ENCODE data around the gene TENT4B. TPM values are rescaled to one million over a fixed set of nuclear protein-coding genes. Genes with fewer than 3 reads are reported as not detected.

Gene TENT4B
- total and polyA plus RNA-seq, 2 donors (not counting 1 experiment from before 2014, with no cell fraction given), result 11.1 to 12.2 TPM

DNA sequence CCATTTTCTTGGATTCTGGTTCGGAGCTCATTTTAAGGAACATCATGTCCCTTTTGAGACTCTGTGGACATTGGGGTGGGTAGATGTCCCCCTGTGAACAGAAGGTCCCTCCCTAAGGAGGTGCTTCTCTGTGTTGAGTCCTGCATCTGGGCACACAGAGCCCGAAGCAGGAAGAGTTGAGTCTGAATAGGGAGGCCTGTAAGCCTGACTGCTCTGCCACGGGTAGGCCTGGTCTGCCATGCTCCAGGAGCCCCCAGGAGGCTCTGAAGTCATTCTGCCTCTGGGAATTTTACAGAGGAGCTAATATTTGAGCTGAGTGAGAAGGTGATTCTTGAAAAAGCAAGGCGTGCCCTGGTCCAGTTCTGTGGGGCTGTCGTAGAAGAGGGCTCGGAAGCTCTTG, 50.6 kb downstream of the TENT4B start:
- peaks cover 68% of the 10 kb centered on the region for H3K79me2 ChIP-seq (ENCODE audit: control insufficient read depth, insufficient read depth, low read length)
- no peak for DNase-seq (ENCODE audit: low read depth in 2 of 2)
- H3K36me3 ChIP-seq (ENCODE audit: control insufficient read depth, insufficient read depth, low read length), result no peaks in the 10 kb centered on the region
- TF ChIP-seq, protein P1, sequence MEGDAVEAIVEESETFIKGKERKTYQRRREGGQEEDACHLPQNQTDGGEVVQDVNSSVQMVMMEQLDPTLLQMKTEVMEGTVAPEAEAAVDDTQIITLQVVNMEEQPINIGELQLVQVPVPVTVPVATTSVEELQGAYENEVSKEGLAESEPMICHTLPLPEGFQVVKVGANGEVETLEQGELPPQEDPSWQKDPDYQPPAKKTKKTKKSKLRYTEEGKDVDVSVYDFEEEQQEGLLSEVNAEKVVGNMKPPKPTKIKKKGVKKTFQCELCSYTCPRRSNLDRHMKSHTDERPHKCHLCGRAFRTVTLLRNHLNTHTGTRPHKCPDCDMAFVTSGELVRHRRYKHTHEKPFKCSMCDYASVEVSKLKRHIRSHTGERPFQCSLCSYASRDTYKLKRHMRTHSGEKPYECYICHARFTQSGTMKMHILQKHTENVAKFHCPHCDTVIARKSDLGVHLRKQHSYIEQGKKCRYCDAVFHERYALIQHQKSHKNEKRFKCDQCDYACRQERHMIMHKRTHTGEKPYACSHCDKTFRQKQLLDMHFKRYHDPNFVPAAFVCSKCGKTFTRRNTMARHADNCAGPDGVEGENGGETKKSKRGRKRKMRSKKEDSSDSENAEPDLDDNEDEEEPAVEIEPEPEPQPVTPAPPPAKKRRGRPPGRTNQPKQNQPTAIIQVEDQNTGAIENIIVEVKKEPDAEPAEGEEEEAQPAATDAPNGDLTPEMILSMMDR (conservative IDR thresholded peaks at IDR 0.05 in 1 of 2, IDR thresholded peaks at IDR 0.05 in 1 of 2; ENCODE audit: low read depth in 1 of 2, low read length in 2 of 2), result no peak
- no peak for TF ChIP-seq EZH2 (IDR thresholded peaks at IDR 0.05; ENCODE audit: low read length, missing control alignments)
- H2AFZ ChIP-seq (ENCODE audit: low read length), result no peak overlapping the region
- no peak overlapping the region for H3K4me3 ChIP-seq (replicated peaks in 1 of 4; ENCODE audit: control extremely low read depth in 1 of 4, insufficient read depth in 1 of 4, low read depth in 3 of 4, low read length in 4 of 4)
- no peaks in the 10 kb centered on the region for H3K9me3 ChIP-seq (ENCODE audit: control insufficient read depth, insufficient read depth, low read depth, low read length)
- H3K27ac ChIP-seq (ENCODE audit: insufficient read depth, low read length), result peak overlapping the region; percentile 88
- H3K4me1 ChIP-seq (ENCODE audit: control insufficient read depth, extremely low read depth, insufficient read depth, low read length), result peaks cover 33% of the 10 kb centered on the region
- no peaks in the 10 kb centered on the region for H4K20me1 ChIP-seq (ENCODE audit: control insufficient read depth, extremely low read depth, insufficient read depth, low read length)
- H3K9ac ChIP-seq (ENCODE audit: insufficient read depth, low read length), result no peak overlapping the region
- no peaks in the 10 kb centered on the region for H3K27me3 ChIP-seq (ENCODE audit: control insufficient read depth, insufficient read depth, low read length)
- H3K4me2 ChIP-seq (ENCODE audit: extremely low read depth, insufficient read depth, low read length), result peak overlapping the region; percentile 60

DNA sequence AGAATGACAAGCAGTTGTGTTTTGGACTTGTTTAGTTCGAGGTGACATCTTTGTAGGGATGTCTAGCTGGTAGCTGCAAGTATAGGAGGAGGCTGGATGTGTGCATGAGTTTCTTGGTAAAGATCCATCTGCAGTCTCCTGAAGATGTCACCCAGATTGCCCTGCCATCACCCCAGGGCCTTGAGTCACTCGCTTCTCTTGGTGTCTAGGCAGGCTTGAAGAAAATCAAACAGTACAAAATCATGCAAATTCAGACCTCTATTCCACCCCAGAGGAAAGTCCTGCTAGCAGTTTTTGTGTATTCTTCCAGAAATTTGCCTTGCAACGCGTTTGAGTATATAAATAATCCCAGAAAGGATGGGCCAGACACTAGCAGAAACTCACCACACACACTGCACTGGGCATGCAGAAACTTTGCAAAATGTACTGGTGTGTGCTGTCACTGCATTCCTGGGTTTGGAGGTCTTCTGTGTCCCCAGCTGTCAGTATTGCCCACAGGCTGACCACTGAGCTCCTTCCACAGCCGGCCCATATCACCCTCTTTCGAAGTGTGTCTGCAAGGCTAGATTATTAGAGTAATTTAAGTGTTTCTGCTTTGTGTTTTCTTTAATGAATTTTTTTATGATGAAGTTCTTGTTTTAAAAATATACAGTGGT, 51.5 kb downstream of the TENT4B start:
- Histone ChIP-seq H3K36me3 (ENCODE audit: control insufficient read depth, insufficient read depth, low read length) (no peaks in the 10 kb centered on the region), H3K4me3 (replicated peaks in 1 of 4; ENCODE audit: control extremely low read depth in 1 of 4, insufficient read depth in 1 of 4, low read depth in 3 of 4, low read length in 4 of 4) (no peak overlapping the region), H3K4me1 (ENCODE audit: control insufficient read depth, extremely low read depth, insufficient read depth, low read length) (peaks cover 35% of the 10 kb centered on the region), H3K27me3 (ENCODE audit: control insufficient read depth, insufficient read depth, low read length) (no peaks in the 10 kb centered on the region), H2AFZ (ENCODE audit: low read length) (no peak overlapping the region), H3K9me3 (ENCODE audit: control insufficient read depth, insufficient read depth, low read depth, low read length) (no peaks in the 10 kb centered on the region), H4K20me1 (ENCODE audit: control insufficient read depth, extremely low read depth, insufficient read depth, low read length) (no peaks in the 10 kb centered on the region), H3K79me2 (ENCODE audit: control insufficient read depth, insufficient read depth, low read length) (peaks cover 59% of the 10 kb centered on the region), H3K27ac (ENCODE audit: insufficient read depth, low read length) (no peak overlapping the region), H3K9ac (ENCODE audit: insufficient read depth, low read length) (no peak overlapping the region), H3K4me2 (ENCODE audit: extremely low read depth, insufficient read depth, low read length) (no peak overlapping the region)
- TF ChIP-seq, protein P1 (conservative IDR thresholded peaks at IDR 0.05 in 1 of 2, IDR thresholded peaks at IDR 0.05 in 1 of 2; ENCODE audit: low read depth in 1 of 2, low read length in 2 of 2), result no peak
- no peak for TF ChIP-seq EZH2 (IDR thresholded peaks at IDR 0.05; ENCODE audit: low read length, missing control alignments)
- peak in 1 of 2 donors; percentile 20 for DNase-seq (ENCODE audit: low read depth in 2 of 2)

DNA sequence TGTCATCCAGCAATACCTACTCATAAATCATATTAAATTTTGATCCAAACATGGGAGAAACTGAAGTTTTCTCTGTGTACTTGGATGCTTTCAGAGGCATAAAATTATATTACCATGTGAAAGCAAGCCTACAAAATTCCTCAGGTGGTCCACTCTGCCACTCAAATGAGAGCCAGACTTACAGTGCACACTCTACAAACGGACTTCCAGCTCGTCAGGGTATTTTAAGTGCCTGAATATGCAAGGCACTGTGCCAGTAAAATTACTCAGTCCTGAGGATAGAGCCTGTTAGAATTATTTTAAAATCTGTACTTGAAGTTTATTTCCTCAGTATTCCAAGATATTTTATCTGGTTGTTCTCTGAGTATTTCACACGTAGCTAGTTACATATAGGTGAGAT, 54.5 kb downstream of the TENT4B start:
- peaks cover 1% of the 10 kb centered on the region for H3K36me3 ChIP-seq (ENCODE audit: control insufficient read depth, insufficient read depth, low read length)
- TF ChIP-seq, protein P1 (conservative IDR thresholded peaks at IDR 0.05 in 1 of 2, IDR thresholded peaks at IDR 0.05 in 1 of 2; ENCODE audit: low read depth in 1 of 2, low read length in 2 of 2), result no peak
- no peak for TF ChIP-seq EZH2 (IDR thresholded peaks at IDR 0.05; ENCODE audit: low read length, missing control alignments)
- peak overlapping the region; percentile 49 for H3K4me2 ChIP-seq (ENCODE audit: extremely low read depth, insufficient read depth, low read length)
- H2AFZ ChIP-seq (ENCODE audit: low read length), result no peak overlapping the region
- no peaks in the 10 kb centered on the region for H4K20me1 ChIP-seq (ENCODE audit: control insufficient read depth, extremely low read depth, insufficient read depth, low read length)
- peaks cover 38% of the 10 kb centered on the region for H3K4me1 ChIP-seq (ENCODE audit: control insufficient read depth, extremely low read depth, insufficient read depth, low read length)
- no peaks in the 10 kb centered on the region for H3K9me3 ChIP-seq (ENCODE audit: control insufficient read depth, insufficient read depth, low read depth, low read length)
- H3K9ac ChIP-seq (ENCODE audit: insufficient read depth, low read length), result no peak overlapping the region
- no peaks in the 10 kb centered on the region for H3K27me3 ChIP-seq (ENCODE audit: control insufficient read depth, insufficient read depth, low read length)
- peaks cover 45% of the 10 kb centered on the region for H3K79me2 ChIP-seq (ENCODE audit: control insufficient read depth, insufficient read depth, low read length)
- DNase-seq (ENCODE audit: low read depth in 2 of 2), result peak; percentile 66 to 79
- peak overlapping the region; percentile 25 for H3K27ac ChIP-seq (ENCODE audit: insufficient read depth, low read length)
- H3K4me3 ChIP-seq (replicated peaks in 1 of 4; ENCODE audit: control extremely low read depth in 1 of 4, insufficient read depth in 1 of 4, low read depth in 3 of 4, low read length in 4 of 4), result peak overlapping the region in 1 of 4 experiments; percentile 6
